Fibroblast of the aortic adventitia (primary cell): Measurements from ENCODE around the gene PSMB11. TPM values are rescaled to one million over a fixed set of nuclear protein-coding genes. Genes with fewer than 3 reads are reported as not detected.

Experiments
- DNase-seq: peaks from one replicate; pipeline ENCODE4 v3.0.0-alpha.2; 2010; ENCODE audit warnings: low read depth
- H3K4me3 ChIP-seq: 2 replicates; pipeline ENCODE4 v1.5.1; 2011; ENCODE audit warnings: low read depth, mild to moderate bottlenecking, control low read depth, low read length, moderate library complexity
- CTCF ChIP-seq: IDR thresholded peaks from 2 replicates; pipeline ENCODE4 v1.5.1; 2011; ENCODE audit warnings: mild to moderate bottlenecking, low read length, control low read depth, inconsistent platforms; ENCODE audit not compliant: insufficient read depth
- total RNA-seq: library from RNA; depleted of rRNA; stranded (reverse); fragments of >200 nt; gene quantifications from 2 replicates; pipeline ENCODE4 v1.2.3, GENCODE V29; 2012; ENCODE audit warnings: low replicate concordance

Gene PSMB11
- total RNA-seq, 1 donor: not detected

- no peak for TF ChIP-seq CTCF
- H3K4me3 ChIP-seq: no peak overlapping the region
- no peak for DNase-seq
These were observed 7.0 kb downstream of the PSMB11 start for GRCh38 chr14:23049011-23049410.

GRCh38 chr14:23051141-23052057 is 9.4 kb downstream of the PSMB11 start:
- no peak for TF ChIP-seq CTCF
- no peak overlapping the region for H3K4me3 ChIP-seq
- DNase-seq: no peak

- H3K4me3 ChIP-seq: no peak overlapping the region
- peak; percentile 37 for TF ChIP-seq CTCF
- peak; percentile 12 for DNase-seq
These were observed 10.2 kb downstream of the PSMB11 start for GRCh38 chr14:23052182-23052623.

- DNase-seq: no peak
- H3K4me3 ChIP-seq: no peak overlapping the region
- no peak for TF ChIP-seq CTCF
These were observed 10.7 kb downstream of the PSMB11 start for GRCh38 chr14:23052671-23053070.

- DNase-seq: no peak
- H3K4me3 ChIP-seq: no peak overlapping the region
These were observed 11.4 kb downstream of the PSMB11 start for GRCh38 chr14:23053426-23053825.

More at GRCh38 chr14:23053426-23053825, 11.4 kb downstream of the PSMB11 start:
- no peak for TF ChIP-seq CTCF
